Mesangial cell (primary cell): ENCODE measurements around the gene PHF23. TPM values are rescaled to one million over a fixed set of nuclear protein-coding genes. Genes with fewer than 3 reads are reported as not detected.

Experiments
- total RNA-seq: library from RNA; depleted of rRNA; stranded (reverse); fragments of >200 nt; gene quantifications from 2 replicates; pipeline ENCODE4 v1.2.3, GENCODE V29; 2015

Gene PHF23
- 27.4 and 45.8 TPM in 2 replicates for total RNA-seq

GRCh38 chr17:7239091-7240027 is at the start of gene PHF23:
PHF23 (minus strand) TSS chr17:7239457; CDS start chr17:7239279, 178 bp downstream.

GRCh38 chr17:7281074-7281952 is 42.1 kb upstream of the PHF23 start, which contains the start of gene SLC2A4:
SLC2A4 (plus strand) TSS chr17:7281718; CDS start chr17:7281935, 217 bp downstream.

GRCh38 chr17:7262192-7262934 is 23.1 kb upstream of the PHF23 start, which contains the start of gene CLDN7:
CLDN7 (minus strand) TSS chr17:7262478; CDS start chr17:7262043, 435 bp downstream.

DNA sequence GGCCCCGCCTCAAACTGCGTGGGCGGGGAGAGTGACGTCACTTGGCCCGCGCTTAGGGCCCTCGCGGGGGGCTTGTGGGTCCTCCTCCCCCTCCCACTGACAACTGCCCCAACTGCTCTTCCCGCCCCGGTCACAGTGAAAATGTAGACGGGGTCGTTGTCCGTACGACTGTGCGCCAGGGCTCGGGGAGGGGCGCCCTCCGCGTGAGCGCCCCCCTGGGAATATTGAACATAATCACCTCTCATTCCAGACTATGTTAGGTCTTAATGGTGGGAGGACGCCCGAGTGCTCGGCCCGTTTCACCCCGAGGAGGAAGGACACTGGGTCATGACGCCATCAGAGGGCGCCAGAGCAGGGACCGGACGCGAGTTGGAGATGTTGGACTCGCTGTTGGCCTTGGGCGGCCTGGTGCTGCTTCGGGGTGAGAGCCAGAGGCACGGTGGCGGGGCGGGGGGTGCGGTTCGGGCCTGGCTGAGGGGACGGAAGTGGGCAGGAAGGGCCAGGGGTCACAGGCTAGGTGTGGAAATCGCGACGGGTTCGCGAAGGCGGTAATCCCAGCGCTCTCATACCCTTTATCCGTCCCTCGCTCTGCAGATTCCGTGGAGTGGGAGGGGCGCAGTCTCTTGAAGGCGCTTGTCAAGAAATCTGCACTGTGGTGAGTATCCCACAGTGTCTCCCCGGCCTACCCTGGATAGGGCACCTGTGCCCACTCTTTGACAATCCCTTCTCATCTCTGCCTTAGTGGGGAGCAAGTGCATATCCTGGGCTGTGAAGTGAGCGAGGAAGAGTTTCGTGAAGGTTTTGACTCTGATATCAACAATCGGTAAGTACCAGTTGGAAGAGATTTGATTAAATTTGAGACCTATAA is 13.2 kb upstream of the PHF23 start, which contains the start of gene ELP5:
Gene ELP5 (plus strand): TSS at position 40 of the 868 bp plus-strand sequence. CDS start 336 bp downstream, at position 376.

DNA sequence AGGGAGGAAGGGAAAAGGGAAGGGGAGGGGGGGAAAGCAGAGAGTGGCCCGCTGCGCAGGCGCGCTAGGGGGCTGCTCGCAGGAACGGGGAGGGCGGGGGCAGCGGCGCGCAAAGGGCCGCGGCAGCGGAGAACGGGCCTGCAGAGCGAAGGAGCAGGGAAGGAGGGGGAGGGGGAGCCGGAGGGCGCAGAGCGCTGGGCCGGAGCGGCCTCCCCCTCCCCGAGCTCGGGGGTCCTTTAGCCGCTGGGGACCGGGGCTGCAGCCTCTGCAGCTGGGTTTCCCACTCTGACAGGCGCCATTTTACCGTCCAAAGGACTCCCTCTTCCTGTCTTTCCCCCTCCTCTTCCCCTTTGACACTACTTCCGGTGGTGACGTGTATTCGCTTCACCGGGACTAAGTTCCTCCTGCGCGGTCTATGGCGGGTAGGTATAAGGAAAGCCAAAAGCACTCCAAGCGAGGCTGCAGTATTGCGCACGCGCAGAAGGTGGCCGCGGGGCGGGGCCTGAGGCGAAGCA is 12.5 kb upstream of the PHF23 start, which contains the start of gene CTDNEP1:
Gene CTDNEP1 (minus strand): TSS at position 74 of the 515 bp plus-strand sequence. CDS start 438 bp downstream, outside the sequence.

DNA sequence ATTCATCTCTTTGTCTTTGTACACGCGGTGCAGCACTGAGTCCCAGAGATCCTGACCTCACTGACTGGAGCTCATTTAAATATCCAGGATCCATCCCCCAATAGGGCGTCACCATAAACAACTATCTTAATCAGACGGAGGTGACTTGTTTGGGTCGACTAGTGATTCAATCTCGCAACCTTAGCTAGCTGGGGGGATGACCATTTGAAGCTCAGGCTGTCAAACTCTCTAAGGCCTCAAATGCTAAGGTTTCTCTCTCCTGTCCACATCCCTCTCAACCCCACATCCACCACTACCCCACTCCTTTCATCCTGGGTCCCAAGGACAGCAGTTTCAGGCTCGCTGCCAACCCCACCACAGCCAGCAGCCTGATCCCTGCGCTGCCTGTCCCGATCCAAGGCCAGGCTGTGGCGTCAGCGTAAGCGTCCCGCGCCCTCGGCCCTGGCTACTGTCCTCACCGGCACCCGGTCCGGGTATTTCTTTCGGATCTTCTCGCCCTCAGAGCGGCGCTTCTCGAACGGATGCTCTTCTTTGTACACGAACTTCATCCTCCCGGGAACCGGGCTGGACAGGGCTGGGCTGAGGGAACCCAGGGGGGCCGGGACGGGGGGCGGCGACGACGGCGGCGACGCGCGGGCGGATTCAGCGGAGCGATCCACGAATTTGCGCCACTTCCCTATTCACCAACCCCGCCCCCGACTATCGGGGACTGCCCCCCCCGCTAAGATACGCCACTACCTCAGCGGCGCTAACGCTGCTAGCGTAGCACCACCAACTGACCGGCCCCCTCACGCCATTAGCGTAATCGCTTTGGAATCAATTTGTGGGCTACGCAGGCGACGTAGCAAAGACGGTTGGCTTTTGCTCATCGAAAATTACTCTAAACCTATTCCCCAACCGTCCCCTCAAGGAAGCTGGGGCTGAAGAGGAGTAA is 2.8 kb upstream of the PHF23 start, which contains the start of gene GABARAP:
Gene GABARAP (minus strand): TSS at position 667 of the 934 bp plus-strand sequence. CDS start 119 bp downstream, at position 548.

GRCh38 chr17:7234083-7234951 is 4.9 kb downstream of the PHF23 start, which contains the start of gene DVL2:
DVL2 (minus strand) TSS chr17:7234517; CDS start chr17:7234262, 255 bp downstream.

GRCh38 chr17:7219812-7220592 is 19.3 kb downstream of the PHF23 start, which contains the start of the genes ACADVL and DLG4:
ACADVL (plus strand) TSS chr17:7219938; CDS start chr17:7219985, 47 bp downstream.
DLG4 (minus strand) TSS chr17:7219836.

Other genes with a start within 250 kb of the PHF23 start
- under 0.01 TPM in 1 of 2 replicates, not detected in the other for gene ALOX12, start 243.4 kb downstream of the PHF23 start, total RNA-seq
- 271 and 327 TPM in 2 replicates for gene RNASEK, start 226.8 kb downstream of the PHF23 start, total RNA-seq
- gene BCL6B, start 216.4 kb downstream of the PHF23 start, total RNA-seq, result under 0.01 and 0.13 TPM in 2 replicates
- gene SLC16A13, start 203.4 kb downstream of the PHF23 start, total RNA-seq, result 2.8 and 3.0 TPM in 2 replicates
- 0.13 and 0.16 TPM in 2 replicates for gene SLC16A11, start 195.4 kb downstream of the PHF23 start, total RNA-seq
- not detected in 2 replicates for gene CLEC10A, start 159.2 kb downstream of the PHF23 start, total RNA-seq
- gene ASGR2, start 124.6 kb downstream of the PHF23 start, total RNA-seq, result not detected in 2 replicates
- gene ASGR1, start 60.1 kb downstream of the PHF23 start, total RNA-seq, result 0.63 and 1.6 TPM in 2 replicates
- 6.7 and 13.9 TPM in 2 replicates for gene DLG4, start 19.6 kb downstream of the PHF23 start, total RNA-seq
- gene ACADVL, start 19.5 kb downstream of the PHF23 start, total RNA-seq, result 261 and 318 TPM in 2 replicates
- 51.0 and 69.3 TPM in 2 replicates for gene DVL2, start 4.9 kb downstream of the PHF23 start, total RNA-seq
- gene GABARAP, start 3.0 kb upstream of the PHF23 start, total RNA-seq, result 262 and 715 TPM in 2 replicates
- gene CTDNEP1, start 12.3 kb upstream of the PHF23 start, total RNA-seq, result 78.1 and 103 TPM in 2 replicates
- 37.9 and 42.0 TPM in 2 replicates for gene ELP5, start 12.8 kb upstream of the PHF23 start, total RNA-seq
- gene CLDN7, start 23.0 kb upstream of the PHF23 start, total RNA-seq, result 12.4 and 33.1 TPM in 2 replicates
- under 0.01 and 0.76 TPM in 2 replicates for gene SLC2A4, start 42.3 kb upstream of the PHF23 start, total RNA-seq
- 0.16 and 0.63 TPM in 2 replicates for gene YBX2, start 55.2 kb upstream of the PHF23 start, total RNA-seq
- 263 and 774 TPM in 2 replicates for gene EIF5A, start 68.2 kb upstream of the PHF23 start, total RNA-seq
- 42.2 and 68.3 TPM in 2 replicates for gene GPS2, start 75.9 kb upstream of the PHF23 start, total RNA-seq
- 13.1 and 14.7 TPM in 2 replicates for gene NEURL4, start 89.9 kb upstream of the PHF23 start, total RNA-seq
- 0.38 and 0.65 TPM in 2 replicates for gene ACAP1, start 97.1 kb upstream of the PHF23 start, total RNA-seq
- 13.5 and 19.6 TPM in 2 replicates for gene KCTD11, start 112.7 kb upstream of the PHF23 start, total RNA-seq
- not detected in 2 replicates for gene TMEM95, start 115.7 kb upstream of the PHF23 start, total RNA-seq
- 2.6 and 4.6 TPM in 2 replicates for gene TNK1, start 141.6 kb upstream of the PHF23 start, total RNA-seq
- 69.7 and 127 TPM in 2 replicates for gene PLSCR3, start 155.1 kb upstream of the PHF23 start, total RNA-seq
- 250 and 289 TPM in 2 replicates for gene TMEM256, start 164.6 kb upstream of the PHF23 start, total RNA-seq
- 9.3 and 24.3 TPM in 2 replicates for gene NLGN2, start 168.4 kb upstream of the PHF23 start, total RNA-seq
- gene SPEM1, start 180.9 kb upstream of the PHF23 start, total RNA-seq, result not detected in 2 replicates
- not detected in 2 replicates for gene SPEM2, start 186.2 kb upstream of the PHF23 start, total RNA-seq
- gene SPEM3, start 189.4 kb upstream of the PHF23 start, total RNA-seq, result not detected in 2 replicates
- 12.9 and 19.5 TPM in 2 replicates for gene TMEM102, start 196.0 kb upstream of the PHF23 start, total RNA-seq
- 0.49 and 2.2 TPM in 2 replicates for gene FGF11, start 200.1 kb upstream of the PHF23 start, total RNA-seq
- gene CHRNB1, start 205.6 kb upstream of the PHF23 start, total RNA-seq, result 6.4 and 17.1 TPM in 2 replicates
- gene ZBTB4, start 240.2 kb upstream of the PHF23 start, total RNA-seq, result 17.9 and 31.6 TPM in 2 replicates
- gene SLC35G6, start 242.0 kb upstream of the PHF23 start, total RNA-seq, result not detected in 2 replicates
- gene POLR2A, start 244.9 kb upstream of the PHF23 start, total RNA-seq, result 74.3 and 158 TPM in 2 replicates